Loucy (cell line): ENCODE data around the gene IL17B.

Source experiments
- CTCF ChIP-seq: fragments of 200-600 bp; sonication (generic); conservative IDR thresholded peaks from 2 replicates; pipeline ENCODE4 v1.5.1; 2014; ENCODE audit warnings: mild to moderate bottlenecking, antibody characterized with exemption, low read length
- EZH2phosphoT487 ChIP-seq: fragments of 200-600 bp; IDR thresholded peaks from 2 replicates; pipeline ENCODE4 v1.6.1; 2018; ENCODE audit warnings: antibody characterized with exemption, mild to moderate bottlenecking, moderate library complexity, borderline replicate concordance

DNA sequence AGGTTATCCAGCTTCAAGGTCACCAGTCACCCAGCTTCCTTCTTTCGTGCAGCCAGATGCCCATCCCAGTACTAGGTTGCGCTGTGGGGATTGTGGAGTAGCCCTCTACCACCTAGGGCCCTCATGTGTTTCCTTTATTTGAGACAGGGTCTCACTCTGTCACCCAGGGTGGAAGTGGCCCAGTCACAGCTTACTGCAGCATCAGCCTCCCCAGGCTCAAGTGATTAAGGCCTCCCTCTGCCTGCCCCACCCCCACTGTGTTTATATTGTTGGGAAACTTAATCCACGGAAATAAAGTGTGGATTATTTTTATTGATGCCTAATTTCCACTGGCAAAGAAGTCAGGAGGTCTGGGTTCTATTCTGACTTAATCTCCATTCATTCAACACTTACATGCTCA is 4.3 kb downstream of the IL17B start:
- TF ChIP-seq CTCF = no peak
- TF ChIP-seq EZH2phosphoT487 = no peak
